NCI-H2107 (cell line): ENCODE results near the gene MARCHF3.
"Not testable (repeated sequence)": the region's sequence is repeated elsewhere in the genome, so short reads cannot be mapped to it uniquely, and the experiment has no call there.

Experiments used
- DNase-seq: peaks from one replicate; lab custom pipeline; 2025; lab: John Stamatoyannopoulos, UW

The MARCHF3 gene

GRCh38 chr5:126847456-126847820 is 182.9 kb downstream of the MARCHF3 start:
- no peak for DNase-seq

- no peak for DNase-seq
Measured at GRCh38 chr5:126846744-126847455, 183.5 kb downstream of the MARCHF3 start.

DNA sequence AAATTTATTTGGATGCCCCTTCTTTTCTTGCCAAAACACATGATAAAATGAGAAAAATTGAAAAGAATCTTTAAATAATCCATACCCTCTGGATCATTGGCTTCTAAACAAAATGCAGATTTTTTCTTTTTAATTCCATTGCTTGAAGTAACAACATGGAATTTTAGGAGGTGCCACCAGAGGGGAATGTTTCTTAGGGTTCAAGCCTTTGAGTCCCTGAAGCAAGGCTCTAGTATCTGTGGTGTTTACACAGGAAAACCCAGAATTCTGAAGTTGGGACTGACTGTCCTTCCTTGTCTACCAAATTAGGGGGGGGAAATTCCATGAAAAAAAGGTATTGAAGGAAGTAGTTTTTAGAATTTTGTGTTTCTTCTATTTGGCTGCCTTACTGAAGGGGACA is 184.0 kb downstream of the MARCHF3 start:
- DNase-seq = no peak

DNA sequence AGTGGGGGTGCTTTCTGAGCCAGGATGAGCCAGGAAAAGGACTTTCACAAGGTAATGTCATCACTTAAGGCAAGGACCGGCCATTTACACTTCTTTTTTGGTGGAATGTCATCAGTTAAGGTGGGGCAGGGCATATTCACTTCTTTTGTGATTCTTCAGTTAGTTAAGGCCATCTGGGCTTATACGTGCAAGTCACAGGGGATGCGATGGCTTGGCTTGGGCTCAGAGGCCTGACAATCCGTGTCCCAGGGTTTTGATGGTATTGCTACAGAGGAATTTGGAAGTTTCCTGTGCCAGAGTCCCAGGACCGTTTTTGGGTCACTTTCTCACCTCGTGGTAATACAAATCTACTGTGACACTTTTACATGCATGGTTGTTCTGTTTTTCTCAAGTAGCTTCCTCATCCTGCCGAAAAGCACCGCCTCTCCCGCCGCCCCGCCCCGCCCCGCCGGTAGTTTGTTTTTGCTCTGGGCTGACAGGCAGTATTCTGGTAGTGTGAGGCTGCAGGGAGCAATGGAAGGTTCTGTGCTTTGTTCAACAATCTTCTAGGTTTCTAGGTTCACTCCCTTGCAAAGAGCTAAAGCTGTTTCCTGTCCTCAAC is 184.8 kb downstream of the MARCHF3 start:
- not testable (repeated sequence) for DNase-seq

- not testable (repeated sequence) for DNase-seq
Measured at GRCh38 chr5:126843375-126843774, 187.0 kb downstream of the MARCHF3 start.

- not testable (repeated sequence) for DNase-seq
Measured at GRCh38 chr5:126839407-126839806, 191.0 kb downstream of the MARCHF3 start.

GRCh38 chr5:126837906-126838539 is 192.3 kb downstream of the MARCHF3 start:
- no peak for DNase-seq

DNA sequence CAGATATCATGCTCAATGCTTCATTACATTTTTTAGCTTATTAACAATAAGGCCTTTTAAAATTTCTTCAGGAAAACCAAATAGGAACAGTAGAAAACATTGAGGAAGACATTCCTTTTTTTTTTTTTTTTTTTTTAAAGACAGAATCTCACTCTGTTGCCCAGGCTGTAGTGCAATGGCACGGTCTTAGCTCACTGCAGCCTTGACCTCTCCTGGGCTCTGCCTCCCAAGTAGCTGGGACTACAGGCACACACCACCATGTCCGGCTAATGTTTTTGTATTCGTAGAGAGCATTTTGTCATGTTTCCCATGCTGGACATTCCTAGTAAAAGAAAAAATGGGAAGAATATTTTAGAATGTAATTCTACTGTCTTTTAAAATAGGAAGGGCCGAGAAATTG is 193.1 kb downstream of the MARCHF3 start:
- no peak for DNase-seq

GRCh38 chr5:126836778-126837177 is 193.6 kb downstream of the MARCHF3 start:
- no peak for DNase-seq

DNA sequence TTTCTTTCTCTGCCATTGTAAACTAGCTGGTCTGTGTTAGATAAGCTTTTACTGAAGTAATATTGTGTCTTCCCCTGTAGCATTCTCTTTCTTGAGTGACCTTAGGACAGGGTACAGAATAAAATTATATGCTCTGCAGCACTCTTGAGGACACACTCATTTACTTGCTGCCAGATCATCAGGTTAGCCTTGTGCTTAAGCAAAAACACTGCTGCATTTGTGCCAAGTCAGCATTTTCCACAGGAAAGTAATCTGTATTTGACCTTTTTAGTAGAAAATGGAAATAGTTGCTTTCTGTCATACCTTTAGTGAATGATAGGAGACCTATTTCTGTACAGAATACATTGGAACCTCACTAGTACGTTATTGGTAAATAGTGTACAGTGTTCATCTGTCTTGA is 199.2 kb downstream of the MARCHF3 start:
- no peak for DNase-seq

- DNase-seq = no peak
Measured at GRCh38 chr5:126830061-126830460, 200.3 kb downstream of the MARCHF3 start.

GRCh38 chr5:126829098-126829497 is 201.3 kb downstream of the MARCHF3 start:
- no peak for DNase-seq

DNA sequence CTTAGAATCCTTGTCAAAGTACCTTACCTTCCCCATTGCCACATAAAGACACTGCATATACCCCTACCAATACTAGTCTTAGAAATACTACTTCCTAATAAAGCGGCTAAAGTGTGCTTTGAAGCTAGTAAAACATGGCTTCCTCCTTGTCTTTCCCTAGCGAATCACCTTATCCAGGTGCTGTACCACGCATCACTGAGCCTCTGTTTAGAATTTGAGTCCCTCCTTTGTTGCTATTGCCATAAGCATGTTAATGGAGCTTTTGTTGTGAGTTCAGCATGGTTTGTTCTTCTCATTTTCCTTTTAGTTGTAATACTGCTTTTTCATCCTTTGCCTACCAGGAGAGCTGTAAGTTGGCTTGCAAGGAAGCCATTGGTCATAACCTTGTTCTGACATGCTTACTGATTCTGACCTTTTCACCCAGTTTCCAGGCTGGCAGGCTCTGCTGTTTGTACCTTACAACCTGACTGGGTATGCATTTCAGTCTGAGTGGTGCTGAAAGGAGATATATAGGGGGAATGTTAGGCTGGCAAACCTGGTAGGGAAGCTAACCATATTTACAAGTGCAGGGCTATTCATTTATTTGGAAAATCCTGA is 203.6 kb downstream of the MARCHF3 start:
- DNase-seq = no peak

DNA sequence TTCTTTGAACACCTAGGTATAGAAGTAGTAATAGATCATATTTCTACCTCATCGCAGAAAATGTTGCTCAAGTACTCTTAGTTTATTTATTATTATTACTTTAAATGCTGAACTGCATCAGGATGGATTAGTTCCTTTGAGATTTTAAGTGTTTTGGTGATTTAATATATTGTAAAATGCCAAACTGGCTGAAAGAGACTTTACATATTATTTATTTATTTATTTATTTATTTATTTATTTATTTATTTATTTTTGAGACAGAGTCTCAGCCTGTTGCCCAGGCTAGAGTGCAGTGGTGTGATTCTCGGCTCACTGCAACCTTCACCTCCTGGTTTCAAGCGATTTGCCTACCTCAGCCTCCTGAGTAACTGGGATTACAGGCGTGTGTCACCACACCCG is 211.1 kb downstream of the MARCHF3 start:
- no peak for DNase-seq

DNA sequence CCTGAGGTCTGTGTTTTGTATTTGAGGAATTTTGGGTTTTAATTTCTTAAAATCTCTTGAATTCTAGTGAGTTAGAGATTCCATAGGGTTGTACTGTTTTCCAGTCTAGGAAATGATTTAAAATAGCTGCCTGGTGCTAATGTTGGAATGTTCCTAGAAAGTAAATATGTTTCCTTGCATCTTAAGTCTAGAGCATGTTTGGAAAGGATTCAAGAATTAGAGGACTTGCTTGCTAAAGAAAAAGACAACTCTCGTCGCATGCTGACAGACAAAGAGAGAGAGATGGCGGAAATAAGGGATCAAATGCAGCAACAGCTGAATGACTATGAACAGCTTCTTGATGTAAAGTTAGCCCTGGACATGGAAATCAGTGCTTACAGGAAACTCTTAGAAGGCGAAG is 211.6 kb downstream of the MARCHF3 start:
- no peak for DNase-seq
